OCI-LY1 (cell line): ENCODE data around the gene SLC6A19.

Source experiments
- H2AFZ ChIP-seq: fragments of 200-600 bp; sonication (generic), shearing (Covaris generic); 2 replicates; pipeline ENCODE4 v1.6.0; 2014; ENCODE audit warnings: antibody characterized with exemption, mild to moderate bottlenecking, low read length
- H3F3A ChIP-seq: fragments of 200-600 bp; sonication (generic), shearing (Covaris generic); 2 replicates; pipeline ENCODE4 v1.6.0; 2014; ENCODE audit warnings: mild to moderate bottlenecking, antibody characterized with exemption, low read length, moderate library complexity; ENCODE audit not compliant: insufficient read depth
- H3K27ac ChIP-seq: fragments of 200-600 bp; sonication (generic); 2 replicates; pipeline ENCODE4 v1.5.1; 2014; ENCODE audit warnings: low read length, mixed run types, mild to moderate bottlenecking, low read depth; ENCODE audit not compliant: poor library complexity, severe bottlenecking
- H3K27me3 ChIP-seq: fragments of 200-600 bp; sonication (generic); 2 replicates; pipeline ENCODE4 v1.6.0; 2014; ENCODE audit warnings: antibody characterized with exemption, mild to moderate bottlenecking, low read length, moderate library complexity; ENCODE audit not compliant: insufficient read depth
- H3K36me3 ChIP-seq: fragments of 200-600 bp; sonication (generic); 2 replicates; pipeline ENCODE4 v1.6.1; 2014; ENCODE audit warnings: mild to moderate bottlenecking, antibody characterized with exemption, low read length, moderate library complexity, mixed read lengths; ENCODE audit not compliant: insufficient read depth
- H3K4me1 ChIP-seq: fragments of 200-600 bp; sonication (generic); 2 replicates; pipeline ENCODE4 v1.5.1; 2014; ENCODE audit warnings: mild to moderate bottlenecking, low read length, moderate library complexity; ENCODE audit not compliant: insufficient read depth, severe bottlenecking
- H3K4me2 ChIP-seq: fragments of 200-600 bp; sonication (generic), shearing (Covaris generic); 2 replicates; pipeline ENCODE4 v1.6.1; 2014; ENCODE audit warnings: low read length
- H3K4me3 ChIP-seq: fragments of 200-600 bp; sonication (generic); 2 replicates; pipeline ENCODE4 v1.5.1; 2014; ENCODE audit warnings: low read length, low read depth, mild to moderate bottlenecking, mixed read lengths; ENCODE audit not compliant: poor library complexity, severe bottlenecking
- H3K79me2 ChIP-seq: fragments of 200-600 bp; shearing (Covaris generic); 2 replicates; pipeline ENCODE4 v1.6.1; 2016; ENCODE audit warnings: mixed run types, low read length, mixed read lengths; ENCODE audit not compliant: insufficient read depth
- H3K9ac ChIP-seq: fragments of 200-600 bp; sonication (generic), shearing (Covaris generic); 2 replicates; pipeline ENCODE4 v1.6.1; 2014; ENCODE audit warnings: mild to moderate bottlenecking, low read length, mixed read lengths
- H3K9me2 ChIP-seq: fragments of 200-600 bp; sonication (generic), shearing (Covaris generic); 2 replicates; pipeline ENCODE4 v1.6.1; 2014; ENCODE audit warnings: low read depth, mild to moderate bottlenecking, low read length, mixed read lengths
- H3K9me3 ChIP-seq: fragments of 200-600 bp; shearing (Covaris generic); 2 replicates; pipeline ENCODE4 v1.6.1; 2014; ENCODE audit warnings: low read length, mixed read lengths
- H4K20me1 ChIP-seq: fragments of 200-600 bp; sonication (generic), shearing (Covaris generic); 2 replicates; pipeline ENCODE4 v1.6.0; 2016; ENCODE audit warnings: mild to moderate bottlenecking, low read length; ENCODE audit not compliant: insufficient read depth
- EZH2 ChIP-seq: fragments of 200-600 bp; sonication (generic), shearing (Covaris generic); IDR thresholded peaks from 2 replicates; pipeline ENCODE4 v1.8.0; 2017; ENCODE audit warnings: borderline replicate concordance, mixed run types, mild to moderate bottlenecking, antibody characterized with exemption, low read length, moderate library complexity, mixed read lengths
- TF ChIP-seq, protein P1 (sequence below): fragments of 200-600 bp; sonication (generic), shearing (Covaris generic); IDR thresholded peaks from 2 replicates; pipeline ENCODE4 v1.5.1; 2017; ENCODE audit warnings: mild to moderate bottlenecking, antibody characterized with exemption, low read length, moderate library complexity, mixed read lengths

The SLC6A19 gene

DNA sequence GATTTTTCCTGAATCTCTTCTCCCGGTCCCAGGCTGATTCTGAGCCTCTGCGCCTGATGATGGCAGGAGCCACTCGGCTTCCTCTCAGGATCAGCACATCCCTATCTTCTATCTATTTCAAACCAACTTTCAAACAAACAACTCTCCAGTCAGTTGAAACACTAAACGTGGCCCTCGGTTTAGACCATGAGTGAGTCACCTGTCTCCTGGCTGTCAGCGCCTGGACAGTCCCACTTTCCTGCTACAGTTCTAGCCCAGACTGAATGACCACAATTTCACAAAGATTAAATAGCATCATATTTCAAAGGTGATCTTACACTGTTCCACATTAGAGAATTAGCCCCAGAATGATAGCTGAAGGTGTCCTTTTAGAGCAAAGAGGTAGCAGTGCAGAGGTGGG is 6.2 kb downstream of the SLC6A19 start:
- H2AFZ ChIP-seq, result no peak overlapping the region
- H3K36me3 ChIP-seq, result no peaks in the 10 kb centered on the region
- no peaks in the 10 kb centered on the region for H3K4me1 ChIP-seq
- H3K4me3 ChIP-seq, result no peak overlapping the region
- no peak overlapping the region for H3K27ac ChIP-seq
- no peak overlapping the region for H3K9ac ChIP-seq
- no peaks in the 10 kb centered on the region for H3K9me2 ChIP-seq
- H3F3A ChIP-seq, result no peaks in the 10 kb centered on the region
- H4K20me1 ChIP-seq, result no peaks in the 10 kb centered on the region
- no peak overlapping the region for H3K4me2 ChIP-seq
- no peaks in the 10 kb centered on the region for H3K9me3 ChIP-seq
- TF ChIP-seq, protein P1, sequence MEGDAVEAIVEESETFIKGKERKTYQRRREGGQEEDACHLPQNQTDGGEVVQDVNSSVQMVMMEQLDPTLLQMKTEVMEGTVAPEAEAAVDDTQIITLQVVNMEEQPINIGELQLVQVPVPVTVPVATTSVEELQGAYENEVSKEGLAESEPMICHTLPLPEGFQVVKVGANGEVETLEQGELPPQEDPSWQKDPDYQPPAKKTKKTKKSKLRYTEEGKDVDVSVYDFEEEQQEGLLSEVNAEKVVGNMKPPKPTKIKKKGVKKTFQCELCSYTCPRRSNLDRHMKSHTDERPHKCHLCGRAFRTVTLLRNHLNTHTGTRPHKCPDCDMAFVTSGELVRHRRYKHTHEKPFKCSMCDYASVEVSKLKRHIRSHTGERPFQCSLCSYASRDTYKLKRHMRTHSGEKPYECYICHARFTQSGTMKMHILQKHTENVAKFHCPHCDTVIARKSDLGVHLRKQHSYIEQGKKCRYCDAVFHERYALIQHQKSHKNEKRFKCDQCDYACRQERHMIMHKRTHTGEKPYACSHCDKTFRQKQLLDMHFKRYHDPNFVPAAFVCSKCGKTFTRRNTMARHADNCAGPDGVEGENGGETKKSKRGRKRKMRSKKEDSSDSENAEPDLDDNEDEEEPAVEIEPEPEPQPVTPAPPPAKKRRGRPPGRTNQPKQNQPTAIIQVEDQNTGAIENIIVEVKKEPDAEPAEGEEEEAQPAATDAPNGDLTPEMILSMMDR, result no peak
- TF ChIP-seq EZH2, result no peak
- H3K27me3 ChIP-seq, result no peaks in the 10 kb centered on the region; the same call in 1 of the 2 replicates
- H3K79me2 ChIP-seq, result no peaks in the 10 kb centered on the region

- Histone ChIP-seq H3K79me2 (no peaks in the 10 kb centered on the region), H3K9ac (no peak overlapping the region), H3K27ac (no peak overlapping the region), H3K9me2 (no peaks in the 10 kb centered on the region), H2AFZ (no peak overlapping the region), H3K9me3 (no peaks in the 10 kb centered on the region), H3K4me3 (no peak overlapping the region), H3K27me3 (no peaks in the 10 kb centered on the region; the same call in 1 of the 2 replicates), H3K36me3 (no peaks in the 10 kb centered on the region), H3K4me1 (no peaks in the 10 kb centered on the region), H3F3A (no peaks in the 10 kb centered on the region), H4K20me1 (no peaks in the 10 kb centered on the region), H3K4me2 (no peak overlapping the region)
- TF ChIP-seq, protein P1, result no peak
- no peak for TF ChIP-seq EZH2
Observed at GRCh38 chr5:1208221-1208742, 6.9 kb downstream of the SLC6A19 start.

- no peak overlapping the region for H3K9ac ChIP-seq
- no peaks in the 10 kb centered on the region for H3F3A ChIP-seq
- no peak overlapping the region for H3K4me3 ChIP-seq
- no peaks in the 10 kb centered on the region for H3K79me2 ChIP-seq
- H3K27me3 ChIP-seq, result no peaks in the 10 kb centered on the region; the same call in 1 of the 2 replicates
- no peak for TF ChIP-seq EZH2
- TF ChIP-seq, protein P1, result 0 out of 2 replicates have a peak, but pooled peaks have one; percentile 9
- no peaks in the 10 kb centered on the region for H3K9me2 ChIP-seq
- H3K9me3 ChIP-seq, result no peaks in the 10 kb centered on the region
- H2AFZ ChIP-seq, result no peak overlapping the region
- H3K27ac ChIP-seq, result no peak overlapping the region
- H3K4me1 ChIP-seq, result no peaks in the 10 kb centered on the region
- no peak overlapping the region for H3K4me2 ChIP-seq
- no peaks in the 10 kb centered on the region for H3K36me3 ChIP-seq
- H4K20me1 ChIP-seq, result no peaks in the 10 kb centered on the region
Observed at GRCh38 chr5:1208743-1209488, 7.5 kb downstream of the SLC6A19 start.
